Vagina (tissue), 2 donors: ENCODE data around the gene GP1BB.

ENCODE experiments used
- POLR2AphosphoS5 ChIP-seq, 2 donors: sonication (generic); formaldehyde crosslinking; IDR thresholded peaks; one replicate each; pipeline ENCODE4 v1.9.0; 2017; ENCODE audit warnings: antibody characterized with exemption in 2 of 2, mild to moderate bottlenecking in 2 of 2, low read depth in 1 of 2; ENCODE audit not compliant: insufficient read depth in 1 of 2
- TF ChIP-seq, protein P1 (sequence below), 3 experiments: fragments of 450-650 bp in 2 of 3; fragments of 200-600 bp in 1 of 3; sonication (generic) in 1 of 3; IDR thresholded peaks; one replicate each; pipeline ENCODE4 v1.5.1; 2017 to 2019; ENCODE audit warnings: antibody characterized with exemption in 3 of 3, mild to moderate bottlenecking in 2 of 3, moderate library complexity in 2 of 3

DNA sequence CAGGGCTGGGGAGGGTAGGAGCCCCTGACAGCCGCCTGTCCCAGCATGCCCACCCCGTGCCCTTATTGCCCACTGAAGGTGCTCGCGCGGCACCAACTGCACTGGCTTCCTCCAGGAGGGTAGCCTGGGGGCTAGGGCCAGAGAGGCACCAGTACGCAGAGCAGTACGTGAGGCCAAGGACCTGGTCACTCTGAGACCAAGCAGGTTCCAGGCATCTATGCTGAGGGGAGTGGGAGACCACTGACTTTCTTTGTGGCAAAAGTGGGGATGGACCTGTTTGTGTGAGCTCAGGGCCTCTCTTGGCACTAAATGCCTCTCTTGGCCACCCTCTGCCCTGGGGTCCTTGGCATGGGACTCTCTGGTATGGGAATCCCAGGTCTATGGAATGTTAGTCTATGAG is 10.8 kb downstream of the GP1BB start:
- TF ChIP-seq, protein P1, sequence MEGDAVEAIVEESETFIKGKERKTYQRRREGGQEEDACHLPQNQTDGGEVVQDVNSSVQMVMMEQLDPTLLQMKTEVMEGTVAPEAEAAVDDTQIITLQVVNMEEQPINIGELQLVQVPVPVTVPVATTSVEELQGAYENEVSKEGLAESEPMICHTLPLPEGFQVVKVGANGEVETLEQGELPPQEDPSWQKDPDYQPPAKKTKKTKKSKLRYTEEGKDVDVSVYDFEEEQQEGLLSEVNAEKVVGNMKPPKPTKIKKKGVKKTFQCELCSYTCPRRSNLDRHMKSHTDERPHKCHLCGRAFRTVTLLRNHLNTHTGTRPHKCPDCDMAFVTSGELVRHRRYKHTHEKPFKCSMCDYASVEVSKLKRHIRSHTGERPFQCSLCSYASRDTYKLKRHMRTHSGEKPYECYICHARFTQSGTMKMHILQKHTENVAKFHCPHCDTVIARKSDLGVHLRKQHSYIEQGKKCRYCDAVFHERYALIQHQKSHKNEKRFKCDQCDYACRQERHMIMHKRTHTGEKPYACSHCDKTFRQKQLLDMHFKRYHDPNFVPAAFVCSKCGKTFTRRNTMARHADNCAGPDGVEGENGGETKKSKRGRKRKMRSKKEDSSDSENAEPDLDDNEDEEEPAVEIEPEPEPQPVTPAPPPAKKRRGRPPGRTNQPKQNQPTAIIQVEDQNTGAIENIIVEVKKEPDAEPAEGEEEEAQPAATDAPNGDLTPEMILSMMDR (IDR thresholded peaks at IDR 0.05) = no peak
- no peak for TF ChIP-seq POLR2AphosphoS5 (IDR thresholded peaks at IDR 0.05; ENCODE audit: insufficient read depth in 1 of 2, low read depth in 1 of 2)
